Panc1 (cell line): ENCODE data around the gene ADGRV1. TPM values are rescaled to one million over a fixed set of nuclear protein-coding genes. Genes with fewer than 3 reads are reported as not detected.
"Not testable (repeated sequence)": the region's sequence is repeated elsewhere in the genome, so short reads cannot be mapped to it uniquely, and the experiment has no call there.

Experiments
- ATAC-seq: fragments of 200-7000 bp; cut with Tn5 transposase; 2 replicates; pipeline ENCODE4 v1.9.1; 2020; ENCODE audit warnings: mild to moderate bottlenecking, moderate library complexity
- BruUV-seq: library from RNA; stranded (reverse); fragments of 400-500 nt; replicated peaks from 2 replicates; lab custom pipeline; 2021; lab: Mats Ljungman, UMichigan
- CTCF ChIA-PET: fragments of 300-600 bp; sonication (Branson Sonifier 250); formaldehyde crosslinking; loops from one replicate; lab custom pipeline; 2022; ENCODE audit warnings: antibody characterized with exemption; lab: Charles Lee
- POLR2A ChIA-PET: fragments of 300-600 bp; sonication (Branson Sonifier 250); formaldehyde crosslinking; loops from one replicate; lab custom pipeline; 2022; ENCODE audit warnings: antibody characterized with exemption; lab: Charles Lee
- DNase-seq: peaks from one replicate; pipeline ENCODE4 v3.0.0-alpha.2; 2010; ENCODE audit warnings: low read depth, low spot score
- H3K27ac ChIP-seq: 2 replicates; pipeline ENCODE4 v1.5.1; 2011; ENCODE audit warnings: mild to moderate bottlenecking, low read length, inconsistent platforms
- H3K27me3 ChIP-seq: fragments of 200-500 bp; sonication (Bioruptor generic); 2 replicates; pipeline ENCODE4 v1.6.0; 2014; ENCODE audit warnings: low read length, inconsistent platforms; ENCODE audit not compliant: control insufficient read depth, insufficient read depth
- H3K36me3 ChIP-seq: fragments of 200-500 bp; sonication (Bioruptor generic); 2 replicates; pipeline ENCODE4 v1.5.1; 2014; ENCODE audit warnings: inconsistent platforms, mild to moderate bottlenecking, low read length, moderate library complexity; ENCODE audit not compliant: control insufficient read depth, insufficient read depth
- H3K4me1 ChIP-seq: 2 replicates; pipeline ENCODE4 v1.5.1; 2011; ENCODE audit warnings: inconsistent platforms, mild to moderate bottlenecking, low read length, moderate library complexity; ENCODE audit not compliant: control insufficient read depth, insufficient read depth
- H3K4me3 ChIP-seq, 2 experiments: 2 replicates each; pipeline ENCODE4 v1.5.1; 2011 to 2012; ENCODE audit warnings: low read depth in 2 of 2, low read length in 2 of 2, mild to moderate bottlenecking in 2 of 2, inconsistent platforms in 1 of 2, moderate library complexity in 1 of 2
- H3K9me3 ChIP-seq: fragments of 200-500 bp; sonication (Bioruptor generic); 2 replicates; pipeline ENCODE4 v1.5.1; 2014; ENCODE audit warnings: low read depth, mild to moderate bottlenecking, inconsistent platforms, low read length, moderate library complexity; ENCODE audit not compliant: control insufficient read depth, insufficient read depth
- CTCF ChIP-seq: fragments of 450-650 bp; IDR thresholded peaks from 2 replicates; pipeline ENCODE4 v1.5.1; 2017; ENCODE audit warnings: mild to moderate bottlenecking
- POLR2AphosphoS5 ChIP-seq: IDR thresholded peaks from 2 replicates; pipeline ENCODE4 v1.6.1; 2012; ENCODE audit warnings: mild to moderate bottlenecking, low read depth, low read length, moderate library complexity
- SIN3A ChIP-seq: IDR thresholded peaks from 2 replicates; pipeline ENCODE4 v1.6.1; 2012; ENCODE audit warnings: low read depth, mild to moderate bottlenecking, low read length, moderate library complexity, borderline replicate concordance; ENCODE audit not compliant: insufficient read depth
- TCF7L2 ChIP-seq: IDR thresholded peaks from 2 replicates; pipeline ENCODE4 v1.6.1; 2011; ENCODE audit warnings: mild to moderate bottlenecking, low read depth, low read length, inconsistent platforms
- in situ Hi-C: cut with HindIII; loops from 2 replicates; pipeline ENCODE4 v1.10.0; 2016; ENCODE audit warnings: low sequenced_read_pairs, low pct_unique_long_range_greater_than_20kb
- intact Hi-C: fragments of 100-400 bp; cut with micrococcal nuclease; formaldehyde crosslinking; loops from one replicate; pipeline ENCODE4 v1.10.0; 2022; ENCODE audit not compliant: unreplicated experiment
- total RNA-seq: library from RNA; stranded (reverse); gene quantifications from one replicate; pipeline ENCODE4 v1.2.1, GENCODE V29; 2021; ENCODE audit not compliant: unreplicated experiment
- TF ChIP-seq, protein P1 (sequence below), 2 experiments: IDR thresholded peaks; 2 replicates each; pipeline ENCODE4 v1.6.1; 2011 to 2012; ENCODE audit warnings: low read depth in 2 of 2, control low read depth in 1 of 2, low read length in 1 of 2, mild to moderate bottlenecking in 1 of 2, moderate library complexity in 1 of 2; ENCODE audit not compliant: insufficient read depth in 1 of 2

Gene ADGRV1
- total RNA-seq, 1 experiment from 2014 or later, result 0.49 TPM

- no peaks in the 10 kb centered on the region for H3K36me3 ChIP-seq
- in situ Hi-C loops, result no loop called here
These were observed 409.3 kb downstream of the ADGRV1 start for GRCh38 chr5:90967851-90968250.

GRCh38 chr5:90968319-90968718 is 409.7 kb downstream of the ADGRV1 start:
- H3K4me1 ChIP-seq, result no peaks in the 10 kb centered on the region
- in situ Hi-C loops, result no loop called here
- H3K27ac ChIP-seq, result no peak overlapping the region
- ATAC-seq, result no peak
- BruUV-seq, result no TSS peak
- intact Hi-C loops, result no loop called here
- no peak for DNase-seq
- H3K9me3 ChIP-seq, result no peaks in the 10 kb centered on the region
- TF ChIP-seq TCF7L2 (no peak), POLR2AphosphoS5 (no peak), CTCF (no peak), SIN3A (no peak)
- TF ChIP-seq, protein P1, sequence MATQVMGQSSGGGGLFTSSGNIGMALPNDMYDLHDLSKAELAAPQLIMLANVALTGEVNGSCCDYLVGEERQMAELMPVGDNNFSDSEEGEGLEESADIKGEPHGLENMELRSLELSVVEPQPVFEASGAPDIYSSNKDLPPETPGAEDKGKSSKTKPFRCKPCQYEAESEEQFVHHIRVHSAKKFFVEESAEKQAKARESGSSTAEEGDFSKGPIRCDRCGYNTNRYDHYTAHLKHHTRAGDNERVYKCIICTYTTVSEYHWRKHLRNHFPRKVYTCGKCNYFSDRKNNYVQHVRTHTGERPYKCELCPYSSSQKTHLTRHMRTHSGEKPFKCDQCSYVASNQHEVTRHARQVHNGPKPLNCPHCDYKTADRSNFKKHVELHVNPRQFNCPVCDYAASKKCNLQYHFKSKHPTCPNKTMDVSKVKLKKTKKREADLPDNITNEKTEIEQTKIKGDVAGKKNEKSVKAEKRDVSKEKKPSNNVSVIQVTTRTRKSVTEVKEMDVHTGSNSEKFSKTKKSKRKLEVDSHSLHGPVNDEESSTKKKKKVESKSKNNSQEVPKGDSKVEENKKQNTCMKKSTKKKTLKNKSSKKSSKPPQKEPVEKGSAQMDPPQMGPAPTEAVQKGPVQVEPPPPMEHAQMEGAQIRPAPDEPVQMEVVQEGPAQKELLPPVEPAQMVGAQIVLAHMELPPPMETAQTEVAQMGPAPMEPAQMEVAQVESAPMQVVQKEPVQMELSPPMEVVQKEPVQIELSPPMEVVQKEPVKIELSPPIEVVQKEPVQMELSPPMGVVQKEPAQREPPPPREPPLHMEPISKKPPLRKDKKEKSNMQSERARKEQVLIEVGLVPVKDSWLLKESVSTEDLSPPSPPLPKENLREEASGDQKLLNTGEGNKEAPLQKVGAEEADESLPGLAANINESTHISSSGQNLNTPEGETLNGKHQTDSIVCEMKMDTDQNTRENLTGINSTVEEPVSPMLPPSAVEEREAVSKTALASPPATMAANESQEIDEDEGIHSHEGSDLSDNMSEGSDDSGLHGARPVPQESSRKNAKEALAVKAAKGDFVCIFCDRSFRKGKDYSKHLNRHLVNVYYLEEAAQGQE (IDR thresholded peaks at IDR 0.05; ENCODE audit: insufficient read depth in 1 of 2, low read depth in 2 of 2, low read length in 1 of 2), result no peak
- H3K27me3 ChIP-seq, result no peaks in the 10 kb centered on the region; the same call in 1 of the 2 replicates
- ChIA-PET CTCF (no interaction called here), POLR2A (no interaction called here)
- no peaks in the 10 kb centered on the region for H3K36me3 ChIP-seq
- H3K4me3 ChIP-seq, result no peak overlapping the region

More at GRCh38 chr5:90967851-90968250, 409.3 kb downstream of the ADGRV1 start:
- TF ChIP-seq CTCF (no peak), SIN3A (no peak), POLR2AphosphoS5 (no peak), TCF7L2 (no peak)
- TF ChIP-seq, protein P1 (IDR thresholded peaks at IDR 0.05; ENCODE audit: insufficient read depth in 1 of 2, low read depth in 2 of 2, low read length in 1 of 2), result no peak
- no peak overlapping the region for H3K27ac ChIP-seq
- no peak for ATAC-seq
- CTCF ChIA-PET, result no interaction called here
- no peaks in the 10 kb centered on the region for H3K9me3 ChIP-seq
- H3K4me3 ChIP-seq, result no peak overlapping the region
- no peaks in the 10 kb centered on the region for H3K4me1 ChIP-seq
- POLR2A ChIA-PET, result no interaction called here
- intact Hi-C loops, result no loop called here
- H3K27me3 ChIP-seq, result no peaks in the 10 kb centered on the region; the same call in 1 of the 2 replicates
- no TSS peak for BruUV-seq
- no peak for DNase-seq

DNA sequence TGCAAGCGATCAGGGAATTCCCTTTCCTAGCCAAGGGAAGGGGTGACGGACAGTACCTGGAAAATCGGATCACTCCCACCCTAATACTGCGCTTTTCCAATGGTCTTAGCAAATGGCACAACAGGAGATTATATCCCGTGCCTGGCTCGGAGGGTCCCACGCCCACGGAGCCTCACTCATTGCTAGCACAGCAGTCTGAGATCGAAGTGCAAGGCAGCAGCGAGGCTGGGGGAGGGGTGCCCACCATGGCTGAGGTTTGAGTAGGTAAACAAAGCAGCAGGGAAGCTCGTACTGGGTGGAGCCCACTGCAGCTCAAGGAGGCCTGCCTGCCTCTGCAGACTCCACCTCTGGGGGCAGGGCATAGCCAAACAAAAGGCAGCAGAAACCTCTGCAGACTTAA is 411.3 kb downstream of the ADGRV1 start:
- intact Hi-C loops, DNase-seq, H3K27me3 ChIP-seq, POLR2A ChIA-PET, H3K4me1 ChIP-seq, H3K27ac ChIP-seq, H3K36me3 ChIP-seq, BruUV-seq, H3K9me3 ChIP-seq, CTCF ChIA-PET, in situ Hi-C loops, H3K4me3 ChIP-seq, ATAC-seq: not testable (repeated sequence)
